ENCODE results near the gene RSPO1. TPM values are rescaled to one million over a fixed set of nuclear protein-coding genes. Genes with fewer than 3 reads are reported as not detected.

RSPO1 gene
- total RNA-seq, 2 experiments from 2014 or later = not detected

GRCh38 chr1:37574834-37575480 is 59.7 kb downstream of the RSPO1 start:
- CTCF ChIA-PET (ENCODE audit: unreplicated experiment) = no interaction called here
- BruUV-seq (replicated peaks) = no TSS peak
- H4K20me1 ChIP-seq (ENCODE audit: insufficient read depth, low read length) = no peaks in the 10 kb centered on the region
- intact Hi-C loops (cut with micrococcal nuclease; ENCODE audit: unreplicated experiment) = no loop called here
- H3K27ac ChIP-seq (ENCODE audit: low read depth, low read length, poor library complexity, severe bottlenecking) = no peak overlapping the region
- H3K4me2 ChIP-seq (ENCODE audit: low read length) = no peak overlapping the region
- no peak overlapping the region for H3K4me3 ChIP-seq (ENCODE audit: low read depth, low read length, poor library complexity, severe bottlenecking)
- peaks cover 93% of the 10 kb centered on the region for H3K36me3 ChIP-seq (ENCODE audit: insufficient read depth, low read length)
- no peaks in the 10 kb centered on the region for H3K79me2 ChIP-seq (ENCODE audit: insufficient read depth, low read depth, low read length)
- H3K9me3 ChIP-seq (ENCODE audit: low read length) = no peaks in the 10 kb centered on the region
- TF ChIP-seq CTCF (conservative IDR thresholded peaks at IDR 0.05; ENCODE audit: low read length) (no peak), EZH2phosphoT487 (IDR thresholded peaks at IDR 0.05; ENCODE audit: borderline replicate concordance, low read depth, low read length) (no peak)
- H3K9me2 ChIP-seq (ENCODE audit: insufficient read depth, low read length) = no peaks in the 10 kb centered on the region
- no peak for DNase-seq (ENCODE audit: low spot score)
- H2AFZ ChIP-seq (ENCODE audit: low read length) = no peak overlapping the region
- POLR2A ChIA-PET = no interaction called here
- H3K4me1 ChIP-seq (ENCODE audit: insufficient read depth, low read length, poor library complexity, severe bottlenecking) = no peaks in the 10 kb centered on the region

- TF ChIP-seq CTCF (conservative IDR thresholded peaks at IDR 0.05; ENCODE audit: low read length) (no peak), EZH2phosphoT487 (IDR thresholded peaks at IDR 0.05; ENCODE audit: borderline replicate concordance, low read depth, low read length) (no peak)
- BruUV-seq (replicated peaks) = no TSS peak
- Histone ChIP-seq H3K9me2 (ENCODE audit: insufficient read depth, low read length) (no peaks in the 10 kb centered on the region), H3K27ac (ENCODE audit: low read depth, low read length, poor library complexity, severe bottlenecking) (no peak overlapping the region), H3K4me3 (ENCODE audit: low read depth, low read length, poor library complexity, severe bottlenecking) (no peak overlapping the region), H2AFZ (ENCODE audit: low read length) (no peak overlapping the region), H3K4me1 (ENCODE audit: insufficient read depth, low read length, poor library complexity, severe bottlenecking) (no peaks in the 10 kb centered on the region), H3K79me2 (ENCODE audit: insufficient read depth, low read depth, low read length) (no peaks in the 10 kb centered on the region), H4K20me1 (ENCODE audit: insufficient read depth, low read length) (no peaks in the 10 kb centered on the region), H3K4me2 (ENCODE audit: low read length) (no peak overlapping the region), H3K9me3 (ENCODE audit: low read length) (no peaks in the 10 kb centered on the region), H3K36me3 (ENCODE audit: insufficient read depth, low read length) (peaks cover 97% of the 10 kb centered on the region)
- no peak for DNase-seq (ENCODE audit: low spot score)
- ChIA-PET CTCF (ENCODE audit: unreplicated experiment) (no interaction called here), POLR2A (no interaction called here)
- intact Hi-C loops (cut with micrococcal nuclease; ENCODE audit: unreplicated experiment) = no loop called here
Measured at GRCh38 chr1:37570528-37571334, 64.0 kb downstream of the RSPO1 start.

GRCh38 chr1:37567023-37567422 is 67.7 kb downstream of the RSPO1 start:
- intact Hi-C loops (cut with micrococcal nuclease; ENCODE audit: unreplicated experiment) = loop anchor here (10.0 kb wide), 1 partner anchor 112 kb away; no protein-coding TSS in a partner anchor
- no peak for DNase-seq (ENCODE audit: low spot score)
- no peak overlapping the region for H3K27ac ChIP-seq (ENCODE audit: low read depth, low read length, poor library complexity, severe bottlenecking)
- no peak for TF ChIP-seq EZH2phosphoT487 (IDR thresholded peaks at IDR 0.05; ENCODE audit: borderline replicate concordance, low read depth, low read length)
- no peaks in the 10 kb centered on the region for H3K4me1 ChIP-seq (ENCODE audit: insufficient read depth, low read length, poor library complexity, severe bottlenecking)
- H4K20me1 ChIP-seq (ENCODE audit: insufficient read depth, low read length) = no peaks in the 10 kb centered on the region
- H3K9me2 ChIP-seq (ENCODE audit: insufficient read depth, low read length) = no peaks in the 10 kb centered on the region
- ChIA-PET POLR2A (no interaction called here), CTCF (ENCODE audit: unreplicated experiment) (no interaction called here)
- BruUV-seq (replicated peaks) = no TSS peak
- no peaks in the 10 kb centered on the region for H3K9me3 ChIP-seq (ENCODE audit: low read length)
- no peak overlapping the region for H2AFZ ChIP-seq (ENCODE audit: low read length)
- no peaks in the 10 kb centered on the region for H3K79me2 ChIP-seq (ENCODE audit: insufficient read depth, low read depth, low read length)
- no peak overlapping the region for H3K4me3 ChIP-seq (ENCODE audit: low read depth, low read length, poor library complexity, severe bottlenecking)
- H3K36me3 ChIP-seq (ENCODE audit: insufficient read depth, low read length) = peaks cover 89% of the 10 kb centered on the region
- H3K4me2 ChIP-seq (ENCODE audit: low read length) = no peak overlapping the region

All from OCI-LY7 (cell line).